ENCODE data around the gene FANCC.
"Not testable (repeated sequence)": the region's sequence is repeated elsewhere in the genome, so short reads cannot be mapped to it uniquely, and the experiment has no call there.

Gene FANCC

DNA sequence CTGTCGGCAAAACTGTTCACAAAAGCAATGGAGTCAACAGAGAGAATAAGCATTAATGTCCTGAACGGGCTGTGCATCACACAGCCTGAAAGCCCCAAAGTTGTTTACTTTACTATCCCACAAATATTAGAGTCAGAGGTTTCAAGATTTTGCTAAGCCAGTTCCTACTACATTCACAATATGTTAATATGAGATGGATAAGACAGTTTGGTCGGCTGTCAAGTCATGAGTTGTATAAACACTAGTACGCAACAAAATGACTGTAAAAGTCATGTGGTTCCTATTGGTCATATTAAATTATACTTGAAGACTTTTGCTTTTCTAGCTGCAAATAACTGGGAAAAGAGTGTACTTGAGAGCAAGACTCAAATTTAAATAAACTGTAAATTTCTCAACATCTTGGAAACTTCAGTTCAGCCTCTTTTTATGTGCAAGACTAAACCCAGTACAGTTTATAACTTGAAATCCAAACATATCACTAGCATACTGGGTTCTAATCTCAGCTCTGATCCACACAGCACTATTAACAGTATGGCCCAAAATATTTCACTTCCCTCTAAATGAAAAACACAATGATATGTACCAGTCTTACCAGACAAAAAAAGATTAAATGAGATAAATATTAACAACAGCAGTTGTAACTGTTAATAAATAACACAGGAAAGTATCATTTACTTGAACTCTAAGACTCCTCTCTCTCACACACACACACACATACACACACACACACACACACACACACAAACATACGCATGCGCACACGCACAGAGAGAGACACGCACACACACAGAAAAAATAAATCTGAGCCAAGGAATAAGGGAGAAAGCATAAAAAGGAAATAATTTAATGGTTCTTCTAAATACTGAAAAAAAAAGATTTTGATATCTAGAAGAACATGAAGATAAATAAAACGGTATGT, 33.1 kb downstream of the FANCC start:
- DNase-seq (ENCODE audit: low read depth in 2 of 3, low spot score in 1 of 3) = no peak

DNA sequence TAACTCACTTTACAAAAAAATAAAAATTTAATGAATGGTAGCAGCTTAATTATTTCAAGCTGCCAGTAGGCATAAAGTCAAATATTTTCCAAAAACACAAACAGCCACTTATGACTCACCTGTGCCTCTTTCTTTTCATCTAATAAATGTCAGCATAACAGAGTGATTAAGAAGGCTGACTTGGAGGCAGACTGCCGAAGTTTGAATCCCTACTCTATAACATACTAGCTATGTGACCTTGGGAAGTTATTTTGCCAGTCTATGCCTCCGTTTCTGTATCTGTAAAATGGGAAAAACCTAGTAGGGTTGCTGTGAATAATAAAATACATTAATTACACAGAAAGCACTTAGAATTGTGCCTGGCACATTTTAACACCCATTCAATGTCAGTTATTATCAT, 33.8 kb downstream of the FANCC start:
- no peak for DNase-seq (ENCODE audit: low read depth in 2 of 3, low spot score in 1 of 3)

DNA sequence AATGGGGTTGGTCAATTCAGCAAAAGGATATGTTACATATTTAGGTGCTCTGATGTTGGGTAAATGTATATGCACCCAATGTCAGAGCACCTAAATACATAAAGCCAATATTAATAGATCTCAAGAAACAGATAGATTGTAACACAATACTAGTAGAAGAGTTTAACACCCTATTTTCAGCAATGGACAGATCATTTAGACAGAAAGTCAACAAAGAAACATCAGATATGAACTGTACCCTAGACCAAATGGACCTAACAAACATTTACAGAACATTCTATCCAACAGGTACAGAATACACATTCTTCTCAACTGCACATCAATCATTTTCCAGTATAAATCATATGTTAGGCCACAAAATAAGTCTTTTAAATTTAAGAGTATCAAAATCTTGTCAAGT, 35.2 kb downstream of the FANCC start:
- DNase-seq (ENCODE audit: low read depth in 2 of 3, low spot score in 1 of 3) = no peak

DNA sequence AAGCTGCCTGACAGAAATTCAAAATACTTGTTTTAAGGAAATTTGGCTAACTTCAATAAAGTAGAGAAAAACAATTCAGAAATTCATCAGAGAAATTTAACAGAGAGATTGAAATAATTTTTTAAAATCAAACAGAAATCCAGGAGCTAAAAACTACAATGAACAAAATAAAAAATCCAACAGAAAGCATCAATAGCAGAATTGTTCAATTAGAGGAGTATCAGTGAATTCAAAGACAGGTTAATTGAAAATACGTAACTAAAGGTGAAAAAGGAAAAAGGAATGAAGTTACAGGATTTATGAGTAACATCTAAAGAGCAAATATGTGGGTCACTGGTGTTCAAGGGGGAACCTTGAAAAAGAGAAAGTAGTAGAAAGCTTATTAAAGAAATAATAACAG, 36.8 kb downstream of the FANCC start:
- no peak for DNase-seq (ENCODE audit: low read depth in 2 of 3, low spot score in 1 of 3)

DNA sequence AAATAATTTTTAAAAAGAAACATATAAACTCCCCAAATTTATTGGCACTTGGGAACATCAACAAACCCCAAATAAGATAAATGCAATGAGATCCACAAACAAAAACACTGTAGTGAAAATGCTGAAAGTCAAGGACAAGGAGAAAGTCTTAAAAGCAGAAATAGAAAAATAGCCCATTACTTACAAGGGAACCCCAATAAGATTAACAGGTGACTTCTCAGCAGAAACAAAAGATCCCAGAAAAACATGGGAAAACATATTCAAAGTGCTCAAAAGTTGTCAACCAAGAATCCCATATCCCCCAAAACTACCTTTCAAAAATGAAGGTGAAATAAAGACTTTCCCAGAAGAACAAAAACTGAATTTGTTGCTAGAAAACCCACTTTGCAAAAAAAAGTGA, 40.0 kb downstream of the FANCC start:
- DNase-seq (ENCODE audit: low read depth in 2 of 3, low spot score in 1 of 3) = no peak

DNA sequence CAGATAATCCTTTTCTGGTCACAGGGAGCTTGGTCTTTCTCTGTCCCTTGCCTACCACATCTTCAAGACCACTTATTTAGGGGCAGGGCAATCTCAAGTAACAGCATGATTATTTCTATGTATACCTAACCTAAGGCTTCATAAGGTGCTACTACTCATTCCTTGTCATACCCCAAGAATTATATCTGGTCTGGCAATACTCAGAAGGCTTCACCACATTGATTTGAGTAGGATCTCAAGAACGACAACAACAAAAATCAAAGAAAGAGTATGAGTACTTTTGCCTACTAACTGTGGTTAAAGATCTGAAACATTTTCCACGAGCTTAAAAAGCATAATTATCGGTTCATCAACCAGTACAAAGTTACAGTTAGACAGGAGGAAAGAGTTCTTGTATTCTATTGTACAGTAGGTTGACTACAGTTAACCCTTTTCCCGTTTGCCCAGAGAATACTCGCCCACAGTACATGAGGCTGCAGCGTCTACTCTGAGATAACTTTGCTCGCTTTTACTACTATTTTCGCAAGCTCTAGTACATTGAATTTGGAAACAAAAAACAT, 41.0 kb downstream of the FANCC start:
- DNase-seq (ENCODE audit: low read depth in 2 of 3, low spot score in 1 of 3) = no peak

DNA sequence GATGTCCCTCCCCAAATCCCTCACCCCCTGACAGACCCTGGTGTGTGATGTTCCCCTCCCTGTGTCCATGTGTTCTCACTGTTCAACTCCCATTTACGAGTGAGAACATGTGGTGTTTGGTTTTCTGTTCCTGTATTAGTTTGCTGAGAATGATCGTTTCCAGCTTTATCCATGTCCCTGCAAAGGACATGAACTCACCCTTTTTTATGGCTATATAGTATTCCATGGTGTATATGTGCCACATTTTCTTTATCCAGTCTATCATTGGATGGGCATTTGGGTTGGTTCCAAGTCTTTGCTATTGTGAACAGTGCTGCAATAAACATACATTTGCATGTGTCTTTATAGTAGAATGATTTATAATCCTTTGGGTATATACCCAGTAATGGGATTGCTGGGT, 43.3 kb downstream of the FANCC start:
- not testable (repeated sequence) for DNase-seq (ENCODE audit: low read depth in 2 of 3, low spot score in 1 of 3)

DNA sequence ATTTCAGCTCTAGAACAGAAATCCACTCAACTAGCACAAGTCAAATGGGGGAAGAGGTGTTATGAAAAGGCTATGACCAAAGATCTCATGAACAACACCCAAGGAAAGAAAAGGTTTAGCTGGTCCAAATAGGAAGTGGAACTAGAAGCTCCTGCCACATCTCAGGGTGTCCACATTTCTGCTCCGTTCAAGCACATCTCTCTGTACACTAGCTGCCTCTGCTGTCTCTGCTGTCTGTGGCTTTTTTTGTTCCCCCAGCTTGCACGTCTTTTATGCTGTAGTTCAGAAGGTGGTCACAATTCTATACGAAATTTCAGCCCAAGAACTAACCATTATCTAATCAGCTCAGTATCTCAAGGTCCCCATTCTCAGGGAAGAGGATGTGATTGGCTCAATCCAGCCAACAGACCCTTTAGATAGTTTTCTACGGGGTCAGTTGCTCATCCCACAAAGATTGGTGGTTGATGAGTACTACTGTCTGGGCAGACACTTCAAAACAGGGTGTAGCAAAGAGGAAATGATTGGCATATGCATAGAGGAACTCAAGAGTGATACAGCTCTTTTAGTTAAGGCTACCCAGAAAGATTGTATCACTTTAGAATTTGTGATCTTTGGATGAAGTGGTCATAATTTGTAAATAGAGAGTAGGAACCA, 44.0 kb downstream of the FANCC start:
- no peak for DNase-seq (ENCODE audit: low read depth in 2 of 3, low spot score in 1 of 3)

DNA sequence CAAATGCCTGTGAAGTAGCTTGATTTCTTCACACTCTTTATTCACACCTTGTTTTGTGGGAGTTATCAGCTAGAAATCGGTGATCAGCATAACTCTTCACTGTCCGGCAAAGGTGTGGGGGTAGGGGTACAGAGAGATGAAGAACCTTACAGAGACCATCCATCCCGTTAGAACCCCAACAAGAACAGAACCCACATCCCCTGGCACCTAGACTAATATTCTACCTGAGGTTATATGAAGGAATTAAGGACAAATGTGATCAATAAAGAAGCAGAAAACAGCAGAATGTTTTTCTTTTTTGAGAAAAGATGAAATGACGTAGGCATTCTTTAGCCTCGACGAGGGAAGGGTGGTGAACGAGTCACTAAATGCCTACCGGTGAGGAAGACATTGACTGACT, 44.7 kb downstream of the FANCC start:
- DNase-seq (ENCODE audit: low read depth in 2 of 3, low spot score in 1 of 3) = no peak

DNA sequence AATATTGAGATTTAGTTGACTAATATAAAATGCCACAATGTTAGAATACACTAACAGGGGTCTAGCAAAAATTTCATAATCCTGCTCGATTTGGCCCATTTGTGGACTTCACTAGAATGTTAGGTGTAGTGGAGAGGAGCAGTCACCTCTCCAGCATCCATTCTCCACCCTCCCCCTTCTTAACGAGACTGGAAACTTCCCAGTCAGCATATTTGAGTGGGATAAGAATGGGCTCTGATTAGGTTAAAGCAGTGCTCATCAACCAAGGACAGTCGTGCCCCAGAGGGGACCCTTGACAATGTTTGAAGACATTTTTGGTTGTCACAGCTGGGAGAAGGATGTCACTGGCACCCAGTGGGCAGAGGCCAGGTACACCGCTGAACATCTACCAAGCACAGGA, 46.7 kb downstream of the FANCC start:
- no peak for DNase-seq (ENCODE audit: low read depth in 2 of 3, low spot score in 1 of 3)

DNA sequence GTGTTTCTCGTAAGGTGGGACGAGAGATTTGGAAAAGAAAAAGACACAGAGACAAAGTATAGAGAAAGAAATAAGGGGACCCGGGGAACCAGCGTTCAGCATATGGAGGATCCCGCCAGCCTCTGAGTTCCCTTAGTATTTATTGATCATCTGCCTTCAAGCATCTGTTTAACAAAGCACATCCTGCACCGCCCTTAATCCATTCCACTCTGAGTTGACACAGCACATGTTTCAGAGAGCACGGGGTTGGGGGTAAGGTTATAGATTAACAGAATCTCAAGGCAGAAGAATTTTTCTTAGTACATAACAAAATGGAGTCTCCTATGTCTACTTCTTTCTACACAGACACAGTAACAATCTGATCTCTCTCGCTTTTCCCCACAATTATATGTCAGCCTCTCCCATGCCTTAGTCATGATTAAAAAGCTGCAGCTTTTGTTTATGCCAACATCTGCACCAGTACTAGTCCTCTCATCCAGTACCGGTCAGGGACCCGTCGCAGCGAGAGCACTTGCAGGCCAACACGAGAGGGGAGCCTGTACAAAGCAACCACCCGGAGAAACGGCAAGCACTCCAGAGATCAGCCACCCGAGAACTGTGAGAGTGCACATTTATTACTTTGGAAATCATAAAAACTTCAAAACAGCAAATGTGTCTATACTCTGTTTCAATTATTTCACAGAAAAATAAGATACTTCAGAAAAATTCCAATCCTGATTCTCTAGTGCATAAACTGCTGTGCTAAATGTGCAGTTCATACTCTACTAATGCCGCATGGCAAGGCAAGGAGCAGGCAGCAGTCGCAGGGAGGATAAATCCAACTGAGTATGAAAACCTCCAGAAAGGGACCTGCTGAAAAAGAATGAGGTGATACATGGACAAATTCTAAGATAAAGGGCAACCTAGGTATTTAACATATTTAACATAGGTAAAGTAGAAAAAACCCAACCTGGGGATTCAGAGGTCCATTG, 47.4 kb downstream of the FANCC start:
- DNase-seq (ENCODE audit: low read depth in 2 of 3, low spot score in 1 of 3) = not testable (repeated sequence)

DNA sequence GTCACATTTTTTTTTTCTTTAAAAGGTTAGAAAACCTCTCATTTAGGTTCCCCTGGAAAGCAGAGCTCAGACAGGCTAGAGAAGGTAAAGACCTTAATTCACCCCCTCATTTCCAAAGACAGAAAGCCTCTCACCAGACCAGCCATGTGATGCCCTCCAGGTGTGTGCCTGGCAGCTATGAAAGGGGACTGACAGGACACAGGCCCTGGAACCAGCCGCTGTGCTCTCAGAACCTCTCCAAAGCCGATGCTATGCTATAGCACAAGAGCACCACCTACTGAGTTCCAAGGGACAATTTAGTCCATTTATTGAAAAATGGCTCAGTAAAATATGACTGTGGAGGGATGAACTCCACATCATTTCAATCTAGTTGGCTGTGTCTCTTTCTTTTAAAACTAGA, 48.8 kb downstream of the FANCC start:
- DNase-seq (ENCODE audit: low read depth in 2 of 3, low spot score in 1 of 3) = no peak

DNA sequence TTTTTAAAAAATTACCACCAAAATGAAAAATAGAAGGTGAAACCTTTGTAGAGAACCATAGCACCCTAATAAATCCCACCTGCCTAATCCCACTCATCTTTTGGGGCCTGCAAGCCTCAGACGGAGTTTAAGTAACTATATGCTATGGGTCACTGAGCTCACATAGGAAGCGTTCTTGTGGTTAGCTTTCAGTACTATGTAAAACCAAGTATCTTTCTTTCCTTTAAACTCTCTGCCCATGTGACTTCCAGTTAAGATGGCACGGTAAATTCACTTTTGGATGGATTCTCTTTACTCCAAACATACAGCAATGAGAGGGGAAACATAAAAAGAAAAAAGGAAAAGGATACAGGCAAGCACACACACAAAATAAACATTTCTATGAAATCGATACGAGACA, 50.9 kb downstream of the FANCC start:
- no peak for DNase-seq (ENCODE audit: low read depth in 2 of 3, low spot score in 1 of 3)

DNA sequence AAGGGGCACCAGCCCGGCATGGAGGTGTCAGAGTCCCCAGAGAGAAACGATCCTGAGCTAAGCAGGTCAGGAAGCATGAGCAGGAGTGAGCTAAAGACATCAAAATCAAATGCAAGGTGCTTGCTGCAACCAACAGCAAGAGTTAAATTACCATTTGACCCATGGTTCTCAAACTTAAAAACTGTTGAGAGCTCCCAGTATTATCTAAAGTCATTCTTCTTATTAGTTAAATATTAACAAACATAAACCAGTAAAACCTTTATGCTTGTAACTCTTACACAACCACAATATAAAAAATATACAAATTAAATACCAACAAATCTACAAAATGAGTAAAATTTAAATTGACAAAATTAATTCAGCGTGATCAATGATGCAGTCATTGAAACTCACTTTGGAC, 51.5 kb downstream of the FANCC start:
- DNase-seq (ENCODE audit: low read depth in 2 of 3, low spot score in 1 of 3) = no peak

DNA sequence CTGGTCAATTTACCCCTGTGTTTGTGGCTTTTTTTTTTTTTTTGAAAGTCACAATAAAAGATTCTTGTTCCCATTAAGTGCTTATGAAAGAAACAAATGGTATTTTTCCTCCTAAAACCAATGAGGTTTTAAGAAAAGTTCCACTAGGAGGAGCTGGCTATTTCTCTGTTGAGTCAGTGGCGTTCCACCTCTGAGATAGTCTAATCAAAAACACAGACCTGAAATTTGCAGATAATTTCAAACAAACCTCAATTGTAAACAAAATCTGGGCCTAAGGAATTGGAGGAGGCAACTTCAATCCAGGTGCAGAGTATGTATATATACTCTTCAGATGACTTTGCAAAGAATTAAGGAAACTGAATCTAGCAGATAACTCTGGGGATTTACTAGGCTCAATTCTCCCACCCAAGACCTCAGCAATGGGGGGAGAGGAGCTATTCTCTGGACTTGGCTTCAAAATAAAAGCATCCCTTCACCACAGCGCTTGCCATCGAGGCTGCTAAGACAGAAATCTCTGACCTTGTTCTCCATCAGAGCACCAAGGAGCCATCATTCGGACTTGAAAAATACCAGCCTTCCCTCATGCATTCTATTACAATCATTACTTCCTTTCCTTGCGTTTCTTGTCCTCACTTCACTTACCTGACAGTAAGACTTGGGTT, 52.4 kb downstream of the FANCC start:
- no peak for DNase-seq (ENCODE audit: low read depth in 2 of 3, low spot score in 1 of 3)

DNA sequence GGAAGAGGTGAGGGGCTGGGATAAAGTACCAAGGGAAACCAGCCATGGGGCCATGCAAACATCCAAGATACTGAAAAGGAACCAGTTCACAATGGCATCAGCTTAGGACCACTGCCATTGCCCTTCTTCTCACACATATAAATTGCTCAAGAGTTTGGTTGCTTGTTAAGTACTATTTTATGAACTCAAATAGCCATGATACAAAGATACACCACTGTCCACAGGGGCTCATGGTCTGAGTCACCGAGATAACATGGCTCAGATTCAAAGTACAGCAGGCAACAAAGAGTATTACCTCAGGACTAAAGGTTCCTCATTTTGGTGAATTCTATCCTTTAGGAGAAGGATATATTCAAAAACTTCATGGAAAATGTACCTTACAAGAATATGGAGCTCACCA, 55.6 kb downstream of the FANCC start:
- DNase-seq (ENCODE audit: low read depth in 2 of 3, low spot score in 1 of 3) = no peak

DNA sequence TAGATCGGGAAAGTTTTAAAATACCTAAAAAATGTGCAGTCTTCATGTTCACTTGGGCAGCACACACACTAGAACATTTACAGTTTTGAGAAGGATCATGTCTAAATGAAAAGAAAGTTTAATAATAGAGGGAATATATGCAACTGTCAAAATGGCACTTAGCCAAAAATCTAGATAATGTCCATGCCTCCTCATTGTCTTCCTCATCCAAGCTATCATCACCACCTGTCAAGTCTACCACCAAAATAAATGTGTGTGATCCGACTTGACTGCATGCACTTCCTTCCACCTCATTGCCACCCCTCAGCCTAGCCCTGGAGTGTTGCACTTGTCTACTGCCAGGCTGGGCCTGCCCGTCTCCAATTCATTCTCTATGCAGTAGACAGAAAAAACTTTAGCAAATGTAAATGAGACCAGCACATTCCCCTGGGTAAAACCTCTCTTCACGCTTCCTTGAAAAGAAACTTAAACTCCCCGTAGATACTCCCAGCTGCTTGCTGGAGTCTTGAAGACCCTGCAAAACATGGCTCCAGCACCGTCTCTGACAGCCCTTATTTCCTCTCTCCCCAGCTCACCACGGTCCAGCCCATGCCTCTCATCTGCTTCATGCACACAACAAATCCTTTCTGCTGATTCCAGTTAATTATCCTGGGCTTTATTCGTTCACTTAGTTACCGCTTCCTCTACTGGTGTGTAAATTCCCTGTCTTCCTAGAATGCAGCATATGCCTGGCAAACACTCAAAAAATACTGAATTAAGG, 66.9 kb downstream of the FANCC start:
- no peak for DNase-seq (ENCODE audit: low read depth in 2 of 3, low spot score in 1 of 3)

DNA sequence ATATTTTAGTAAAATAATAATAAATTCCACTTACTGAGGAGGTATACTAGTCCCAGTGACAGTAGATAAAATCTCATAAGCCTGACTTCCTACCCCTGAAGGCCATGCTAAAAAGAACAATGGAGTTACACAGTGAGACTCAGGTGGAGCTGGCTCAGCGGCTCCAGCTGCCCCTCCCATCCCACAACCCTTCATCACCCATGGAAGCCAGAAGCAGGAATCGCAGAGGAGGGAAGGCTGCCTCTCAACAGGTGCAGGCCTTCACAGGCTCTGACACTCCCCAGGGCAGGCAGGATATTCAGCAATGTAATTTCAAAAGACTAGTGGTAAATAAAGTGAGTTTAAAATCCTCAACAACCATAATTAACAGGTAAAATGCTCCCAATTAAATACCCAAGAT, 67.5 kb downstream of the FANCC start:
- no peak for DNase-seq (ENCODE audit: low read depth in 2 of 3, low spot score in 1 of 3)

DNA sequence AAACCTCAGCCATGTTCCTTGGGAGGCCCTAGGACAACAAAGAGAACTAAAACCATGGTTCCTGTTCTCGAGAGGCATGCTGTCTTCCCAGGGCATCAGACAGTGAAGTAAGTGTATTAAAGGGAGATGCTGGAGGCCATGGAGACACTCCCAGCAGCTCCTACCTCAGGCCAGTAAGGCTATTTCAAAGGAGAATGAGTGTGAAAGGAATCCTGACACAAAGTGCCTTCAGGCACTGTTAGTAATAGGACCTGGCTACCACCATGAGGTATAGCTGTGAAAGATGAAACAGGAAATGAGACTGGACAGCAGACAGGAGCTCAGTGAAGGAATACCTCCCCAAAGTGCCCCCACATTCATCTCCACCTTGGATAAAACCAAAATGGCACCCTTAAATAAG, 71.0 kb downstream of the FANCC start:
- DNase-seq (ENCODE audit: low read depth in 2 of 3, low spot score in 1 of 3) = no peak

DNA sequence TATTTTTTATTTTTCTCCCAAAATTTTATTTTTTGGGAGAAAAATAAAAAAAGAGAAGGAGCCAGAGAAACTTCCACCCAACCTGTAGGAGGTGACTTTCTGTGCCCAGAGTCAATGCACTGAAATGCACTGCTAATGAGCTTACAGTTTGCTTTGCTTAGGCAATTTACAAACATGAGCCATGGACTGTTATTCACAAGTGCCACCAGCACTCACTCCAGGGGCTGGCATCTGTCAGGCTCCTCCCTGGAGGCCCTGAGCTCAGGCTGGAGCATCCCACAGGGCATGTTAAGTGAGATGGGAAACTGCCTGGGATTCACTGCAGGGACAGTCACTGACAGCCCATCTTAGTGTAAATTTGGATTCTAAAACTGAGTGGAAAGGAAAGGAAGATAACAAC, 74.9 kb downstream of the FANCC start:
- no peak for DNase-seq (ENCODE audit: low read depth in 2 of 3, low spot score in 1 of 3)
